Large intestine (tissue), 12 donors: Measurements from ENCODE around the gene XPR1. TPM values are rescaled to one million over a fixed set of nuclear protein-coding genes. Genes with fewer than 3 reads are reported as not detected.

Source experiments
- DNase-seq, 2 donors: peaks; one replicate each; pipeline versions ENCODE4 v3.0.0 to v3.0.0-alpha.2; 2013
- H3K27ac ChIP-seq: one replicate; pipeline ENCODE4 v1.5.1; 2013; ENCODE audit warnings: low read length
- H3K27me3 ChIP-seq: 2 replicates; pipeline ENCODE4 v1.6.1; 2013; ENCODE audit warnings: low read length; ENCODE audit not compliant: control insufficient read depth, insufficient read depth
- H3K36me3 ChIP-seq: 2 replicates; pipeline ENCODE4 v1.6.1; 2013; ENCODE audit warnings: low read length; ENCODE audit not compliant: control insufficient read depth, insufficient read depth
- H3K4me1 ChIP-seq: one replicate; pipeline ENCODE4 v1.6.1; 2013; ENCODE audit warnings: low read length; ENCODE audit not compliant: control insufficient read depth, insufficient read depth
- H3K4me3 ChIP-seq: one replicate; pipeline ENCODE4 v1.5.1; 2013; ENCODE audit warnings: low read length
- H3K9me3 ChIP-seq: one replicate; pipeline ENCODE4 v1.6.1; 2013; ENCODE audit warnings: mild to moderate bottlenecking, low read depth, low read length, moderate library complexity; ENCODE audit not compliant: control insufficient read depth
- WGBS: methylation state at CpG from one replicate; pipeline ENCODE4 v1.1.5; 2013; ENCODE audit warnings: low lambda C conversion rate; ENCODE audit not compliant: insufficient coverage; 5-methylcytosine and 5-hydroxymethylcytosine counted together
- long read RNA-seq, 11 donors: transcript quantifications; one replicate each; lab custom pipeline, GENCODE V29; 2026
- polyA plus RNA-seq: library from polyadenylated mRNA; unstranded; fragments of 120-200 nt; gene quantifications from one replicate; pipeline ENCODE4 v1.2.1, GENCODE V29; 2013

XPR1 gene
- polyA plus RNA-seq = 26.1 TPM
- long read RNA-seq, donor 1, full-length matches to known transcripts = 1 of 1 reads
- long read RNA-seq, donor 1, partial matches to known transcripts = 0 of 1 reads
- long read RNA-seq, donor 1, other reads (novel, unspliced or antisense) = 0 of 1 reads
- long read RNA-seq, donor 2, full-length matches to known transcripts = 8 of 16 reads
- long read RNA-seq, donor 2, partial matches to known transcripts = 8 of 16 reads
- long read RNA-seq, donor 2, other reads (novel, unspliced or antisense) = 0 of 16 reads
- long read RNA-seq, donor 3 = 0 reads
- long read RNA-seq, donor 4, full-length matches to known transcripts = 1 of 1 reads
- long read RNA-seq, donor 4, partial matches to known transcripts = 0 of 1 reads
- long read RNA-seq, donor 4, other reads (novel, unspliced or antisense) = 0 of 1 reads
- long read RNA-seq, donor 5, full-length matches to known transcripts = 1 of 1 reads
- long read RNA-seq, donor 5, partial matches to known transcripts = 0 of 1 reads
- long read RNA-seq, donor 5, other reads (novel, unspliced or antisense) = 0 of 1 reads
- long read RNA-seq, donor 6, full-length matches to known transcripts = 4 of 18 reads
- long read RNA-seq, donor 6, partial matches to known transcripts = 14 of 18 reads
- long read RNA-seq, donor 6, other reads (novel, unspliced or antisense) = 0 of 18 reads
- long read RNA-seq, donor 7, full-length matches to known transcripts = 4 of 11 reads
- long read RNA-seq, donor 7, partial matches to known transcripts = 7 of 11 reads
- long read RNA-seq, donor 7, other reads (novel, unspliced or antisense) = 0 of 11 reads
- long read RNA-seq, donor 8, full-length matches to known transcripts = 6 of 6 reads
- long read RNA-seq, donor 8, partial matches to known transcripts = 0 of 6 reads
- long read RNA-seq, donor 8, other reads (novel, unspliced or antisense) = 0 of 6 reads
- long read RNA-seq, donor 9 = 0 reads
- long read RNA-seq, donor 10, full-length matches to known transcripts = 7 of 7 reads
- long read RNA-seq, donor 10, partial matches to known transcripts = 0 of 7 reads
- long read RNA-seq, donor 10, other reads (novel, unspliced or antisense) = 0 of 7 reads
- long read RNA-seq, donor 11, full-length matches to known transcripts = 4 of 4 reads
- long read RNA-seq, donor 11, partial matches to known transcripts = 0 of 4 reads
- long read RNA-seq, donor 11, other reads (novel, unspliced or antisense) = 0 of 4 reads

GRCh38 chr1:180631766-180632325, at the start of gene XPR1:
Gene XPR1 (plus strand): TSS chr1:180632022. CDS start chr1:180632202, 180 bp downstream.
- no peaks in the 10 kb centered on the region for H3K36me3 ChIP-seq
- H3K27ac ChIP-seq = peak within 1 kb of the TSS; percentile 94
- no peaks in the 10 kb centered on the region for H3K27me3 ChIP-seq
- no CpG with 5 or more reads among the region's 41 CpGs for WGBS
- peak; percentile 99 for DNase-seq
- H3K9me3 ChIP-seq = no peaks in the 10 kb centered on the region
- H3K4me3 ChIP-seq = peak within 1 kb of the TSS; percentile 87
- peaks cover 16% of the 10 kb centered on the region for H3K4me1 ChIP-seq

- Histone ChIP-seq H3K36me3 (no peaks in the 10 kb centered on the region), H3K9me3 (no peaks in the 10 kb centered on the region), H3K27me3 (no peaks in the 10 kb centered on the region), H3K4me1 (no peaks in the 10 kb centered on the region), H3K4me3 (no peak overlapping the region), H3K27ac (no peak overlapping the region)
- no peak for DNase-seq
- WGBS = 100% methylated on average over 2 of the region's 8 CpGs
Observed at GRCh38 chr1:180584869-180585268, 47.0 kb upstream of the XPR1 start.

DNA sequence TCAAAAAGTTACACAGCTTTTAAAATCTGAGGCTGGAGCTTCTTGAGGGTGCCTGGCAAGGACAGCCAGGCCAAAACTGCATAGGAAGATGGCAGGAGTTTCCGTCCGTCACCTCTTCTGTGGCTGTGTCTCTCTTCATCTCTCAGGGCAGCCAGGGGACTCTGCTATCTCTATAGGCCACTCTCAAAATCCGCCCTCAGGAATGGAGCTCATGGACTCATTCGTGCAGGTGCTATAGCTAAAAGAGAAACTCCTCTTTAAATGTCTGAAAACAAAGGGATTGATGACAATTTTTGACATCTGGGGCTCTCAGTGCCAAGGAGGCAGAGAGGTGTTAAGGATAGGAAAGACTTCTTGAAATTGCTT, 45.8 kb upstream of the XPR1 start:
- no peak for DNase-seq
- Histone ChIP-seq H3K27ac (no peak overlapping the region), H3K4me3 (no peak overlapping the region), H3K36me3 (no peaks in the 10 kb centered on the region), H3K4me1 (no peaks in the 10 kb centered on the region), H3K27me3 (no peaks in the 10 kb centered on the region), H3K9me3 (no peaks in the 10 kb centered on the region)
- no CpG with 5 or more reads among the region's 4 CpGs for WGBS

- no peaks in the 10 kb centered on the region for H3K36me3 ChIP-seq
- WGBS = no CpG with 5 or more reads among the region's 1 CpG
- H3K27ac ChIP-seq = no peak overlapping the region
- no peaks in the 10 kb centered on the region for H3K27me3 ChIP-seq
- DNase-seq = no peak
- no peaks in the 10 kb centered on the region for H3K4me1 ChIP-seq
- H3K9me3 ChIP-seq = no peaks in the 10 kb centered on the region
- no peak overlapping the region for H3K4me3 ChIP-seq
Observed at GRCh38 chr1:180586671-180587155, 45.1 kb upstream of the XPR1 start.

DNA sequence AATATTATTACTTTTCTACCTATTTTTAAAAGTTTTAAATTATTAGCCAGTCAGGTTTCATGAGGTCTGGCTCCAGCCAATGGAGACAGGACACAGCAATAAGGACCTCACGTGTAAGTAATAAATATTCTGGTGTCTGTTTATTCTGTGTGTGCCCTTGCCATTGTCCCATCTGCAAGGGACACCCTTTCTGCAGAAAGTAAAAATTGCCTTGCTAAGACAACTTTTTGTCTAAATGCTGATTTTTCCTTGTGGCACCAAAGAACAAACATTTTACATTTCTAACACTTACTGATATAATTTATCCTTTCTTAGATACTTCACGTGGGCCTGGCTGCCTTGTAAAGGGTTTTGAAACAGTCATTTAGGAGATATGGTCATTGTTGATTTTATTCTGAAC, 43.7 kb upstream of the XPR1 start:
- H3K4me3 ChIP-seq = no peak overlapping the region
- no peaks in the 10 kb centered on the region for H3K9me3 ChIP-seq
- H3K27ac ChIP-seq = no peak overlapping the region
- no peak for DNase-seq
- H3K36me3 ChIP-seq = no peaks in the 10 kb centered on the region
- 43% methylated on average over 1 of the region's 2 CpGs for WGBS
- no peaks in the 10 kb centered on the region for H3K4me1 ChIP-seq
- no peaks in the 10 kb centered on the region for H3K27me3 ChIP-seq

- Histone ChIP-seq H3K9me3 (no peaks in the 10 kb centered on the region), H3K27ac (no peak overlapping the region), H3K4me1 (no peaks in the 10 kb centered on the region), H3K4me3 (no peak overlapping the region), H3K36me3 (no peaks in the 10 kb centered on the region), H3K27me3 (no peaks in the 10 kb centered on the region)
- no peak for DNase-seq
- WGBS = no CpG with 5 or more reads among the region's 2 CpGs
Observed at GRCh38 chr1:180590889-180591288, 40.9 kb upstream of the XPR1 start.

- H3K27ac ChIP-seq = no peak overlapping the region
- H3K27me3 ChIP-seq = no peaks in the 10 kb centered on the region
- H3K36me3 ChIP-seq = no peaks in the 10 kb centered on the region
- no CpG with 5 or more reads among the region's 3 CpGs for WGBS
- no peaks in the 10 kb centered on the region for H3K9me3 ChIP-seq
- H3K4me3 ChIP-seq = no peak overlapping the region
- H3K4me1 ChIP-seq = peaks cover 3% of the 10 kb centered on the region
- DNase-seq = no peak
Observed at GRCh38 chr1:180593382-180593781, 38.4 kb upstream of the XPR1 start.

DNA sequence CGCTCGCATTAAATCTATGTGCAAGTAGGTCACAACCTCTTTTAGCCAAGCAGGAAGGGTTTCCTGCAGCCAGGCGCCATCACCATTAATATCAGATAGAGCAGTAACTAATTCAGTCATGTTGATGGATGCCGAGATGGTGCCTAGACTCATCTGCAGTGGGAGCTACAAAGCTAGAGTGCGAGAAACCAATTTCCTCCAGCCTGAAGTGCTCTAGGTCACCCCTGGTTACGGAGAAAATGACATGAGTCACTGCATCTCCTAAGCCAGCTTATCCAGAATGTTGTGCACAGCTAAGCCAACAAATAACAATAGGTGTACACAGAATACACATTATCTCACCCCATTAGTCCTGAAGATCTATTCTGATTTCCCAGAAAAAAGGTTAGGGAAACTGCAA, 37.1 kb upstream of the XPR1 start:
- Histone ChIP-seq H3K27me3 (no peaks in the 10 kb centered on the region), H3K4me1 (peaks cover 12% of the 10 kb centered on the region), H3K9me3 (no peaks in the 10 kb centered on the region), H3K36me3 (no peaks in the 10 kb centered on the region), H3K27ac (no peak overlapping the region), H3K4me3 (no peak overlapping the region)
- WGBS = no CpG with 5 or more reads among the region's 6 CpGs
- DNase-seq = no peak

DNA sequence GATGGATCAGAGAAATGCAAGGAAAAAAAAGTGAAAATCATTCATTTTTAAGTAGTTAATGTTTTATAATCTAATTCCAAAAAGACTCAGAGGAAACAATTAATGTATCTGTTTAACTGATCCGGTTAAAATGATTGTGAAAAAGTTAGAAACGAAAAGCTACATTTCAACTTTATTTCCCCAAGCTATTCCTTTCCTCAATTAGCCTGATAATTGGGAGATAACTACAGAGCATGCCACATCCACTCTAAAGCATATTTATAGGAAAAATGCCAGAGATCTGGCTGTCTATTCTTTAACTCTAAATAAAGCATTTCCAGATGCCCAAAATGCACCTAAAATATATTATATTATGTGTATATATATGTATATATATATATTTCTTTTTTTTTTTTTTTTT, 35.9 kb upstream of the XPR1 start:
- no peak overlapping the region for H3K27ac ChIP-seq
- no peak for DNase-seq
- H3K4me3 ChIP-seq = no peak overlapping the region
- no peaks in the 10 kb centered on the region for H3K27me3 ChIP-seq
- 100% methylated on average over 1 of the region's 2 CpGs for WGBS
- H3K9me3 ChIP-seq = no peaks in the 10 kb centered on the region
- H3K36me3 ChIP-seq = no peaks in the 10 kb centered on the region
- H3K4me1 ChIP-seq = peaks cover 12% of the 10 kb centered on the region

- DNase-seq = no peak
- H3K9me3 ChIP-seq = no peaks in the 10 kb centered on the region
- no peak overlapping the region for H3K27ac ChIP-seq
- H3K27me3 ChIP-seq = no peaks in the 10 kb centered on the region
- no peaks in the 10 kb centered on the region for H3K36me3 ChIP-seq
- no peak overlapping the region for H3K4me3 ChIP-seq
- H3K4me1 ChIP-seq = peaks cover 12% of the 10 kb centered on the region
Observed at GRCh38 chr1:180597520-180597919, 34.3 kb upstream of the XPR1 start.
